ENCODE results near the gene CNTNAP2. TPM values are rescaled to one million over a fixed set of nuclear protein-coding genes. Genes with fewer than 3 reads are reported as not detected.

The CNTNAP2 gene
- total and polyA plus RNA-seq, 9 of the 15 experiments (the other 6 are each of a cell fraction or from before 2014, with no cell fraction given), result 0.04 to 0.62 (median 0.09) TPM; not detected in 4

GRCh38 chr7:148042935-148043631 is 1926.5 kb downstream of the CNTNAP2 start (continued):
- TF ChIP-seq ATF1 (CRISPR knock-in tag; IDR thresholded peaks at IDR 0.05) (no peak), ATF1 (tag; IDR thresholded peaks at IDR 0.05) (no peak), MAX (CRISPR knock-in tag; IDR thresholded peaks at IDR 0.05) (no peak), ZNF668 (CRISPR knock-in tag; IDR thresholded peaks at IDR 0.05) (no peak), POLR3A (IDR thresholded peaks at IDR 0.05; ENCODE audit: borderline replicate concordance, extremely low read depth, insufficient read depth, insufficient read length) (no peak)

GRCh38 chr7:148044173-148044572 is 1927.6 kb downstream of the CNTNAP2 start:
- WGBS (ENCODE audit: insufficient coverage, low coverage, missing lambda C conversion rate), result 0% methylated on average over 9 of the region's 9 CpGs
- no peaks in the 10 kb centered on the region for H3K36me3 ChIP-seq (ENCODE audit: control insufficient read depth, insufficient read depth, low read length)
- H3K9me1 ChIP-seq (ENCODE audit: control insufficient read depth, insufficient read depth, low read length), result no peaks in the 10 kb centered on the region
- H3K4me1 ChIP-seq (replicated peaks in 1 of 2; ENCODE audit: control insufficient read depth in 2 of 2, insufficient read depth in 2 of 2, low read length in 2 of 2), result no peaks in the 10 kb centered on the region
- intact Hi-C loops (cut with micrococcal nuclease) (no loop called here), in situ Hi-C loops (cut with MboI) (no loop called here)
- H3K4me2 ChIP-seq (ENCODE audit: insufficient read depth, low read length), result no peak overlapping the region
- H3K9ac ChIP-seq (ENCODE audit: insufficient read depth in 1 of 2, low read depth in 2 of 2, low read length in 2 of 2), result no peak overlapping the region
- no peaks in the 10 kb centered on the region for H3K79me2 ChIP-seq (ENCODE audit: control insufficient read depth, insufficient read depth, low read length)
- CTCF ChIA-PET (ENCODE audit: low intra/inter-chr PET ratio), result no interaction called here
- no peaks in the 10 kb centered on the region for H3K27me3 ChIP-seq (ENCODE audit: control insufficient read depth in 2 of 2, insufficient read depth in 2 of 2, low read length in 2 of 2)
- no peak for FAIRE-seq
- no peaks in the 10 kb centered on the region for H4K20me1 ChIP-seq (replicated peaks; ENCODE audit: control insufficient read depth, insufficient read depth, low read length)
- no peak overlapping the region for H2AFZ ChIP-seq (ENCODE audit: low read depth, low read length)
- no peak for ATAC-seq
- no peak overlapping the region for H3K4me3 ChIP-seq
- H3K9me3 ChIP-seq (replicated peaks; ENCODE audit: control insufficient read depth, insufficient read depth, low read depth, low read length), result no peaks in the 10 kb centered on the region
- no peak for DNase-seq (ENCODE audit: extremely low read depth in 1 of 4, low spot score in 3 of 4)
- no peak overlapping the region for H3K27ac ChIP-seq (ENCODE audit: extremely low read depth, low read depth, low read length)
- no TSS peak for BruUV-seq (replicated peaks)
- POLR2A ChIA-PET, result interaction anchor here (0.6 kb wide), 2 partner anchors 379 to 1827 kb away, joined by 3 read pairs; no protein-coding TSS in a partner anchor
- TF ChIP-seq HLTF (IDR thresholded peaks at IDR 0.05) (no peak), GTF2B (IDR thresholded peaks at IDR 0.05; ENCODE audit: extremely low read depth, insufficient read length) (no peak), FOXK2 (conservative IDR thresholded peaks at IDR 0.05 in 1 of 2, IDR thresholded peaks at IDR 0.05 in 1 of 2; ENCODE audit: low read depth in 2 of 2) (no peak), CCNT2 (IDR thresholded peaks at IDR 0.05; ENCODE audit: borderline replicate concordance, extremely low read depth, insufficient read length, low read depth, low read length) (no peak), CBFB (CRISPR knock-in tag; IDR thresholded peaks at IDR 0.05) (no peak), MEIS2 (IDR thresholded peaks at IDR 0.05; ENCODE audit: partially characterized antibody) (no peak), POLR2H (tag; IDR thresholded peaks at IDR 0.05; ENCODE audit: low read depth) (no peak)
